H9 (cell line): ENCODE data around the gene ALDH1A1. TPM values are rescaled to one million over a fixed set of nuclear protein-coding genes. Genes with fewer than 3 reads are reported as not detected.

Source experiments
- DNase-seq: peaks from one replicate; pipeline ENCODE4 v3.0.0-alpha.2; 2017
- H2AFZ ChIP-seq: one replicate; pipeline ENCODE4 v1.6.1; 2013; ENCODE audit warnings: mild to moderate bottlenecking, low read length, control low read depth, moderate library complexity
- H2AK5ac ChIP-seq: 2 replicates; pipeline ENCODE4 v1.6.1; 2013; ENCODE audit warnings: low read length, control low read depth, mixed read lengths; ENCODE audit not compliant: insufficient read length
- H2BK120ac ChIP-seq: one replicate; pipeline ENCODE4 v1.6.1; 2013; ENCODE audit warnings: low read depth, mild to moderate bottlenecking, low read length, control low read depth, inconsistent platforms; ENCODE audit not compliant: poor library complexity, severe bottlenecking
- H2BK12ac ChIP-seq: 2 replicates; pipeline ENCODE4 v1.6.1; 2013; ENCODE audit warnings: low read length, control low read depth, mixed read lengths, low read depth; ENCODE audit not compliant: insufficient read length
- H2BK15ac ChIP-seq: 2 replicates; pipeline ENCODE4 v1.6.1; 2013; ENCODE audit warnings: low read depth, low read length, control low read depth
- H2BK20ac ChIP-seq: one replicate; pipeline ENCODE4 v1.6.1; 2013; ENCODE audit warnings: low read depth, mild to moderate bottlenecking, low read length, control low read depth, inconsistent platforms; ENCODE audit not compliant: poor library complexity, severe bottlenecking
- H2BK5ac ChIP-seq: 2 replicates; pipeline ENCODE4 v1.6.1; 2013; ENCODE audit warnings: low read length, control low read depth, mixed read lengths; ENCODE audit not compliant: insufficient read length
- H3K14ac ChIP-seq: 2 replicates; pipeline ENCODE4 v1.6.1; 2013; ENCODE audit warnings: low read length, control low read depth; ENCODE audit not compliant: insufficient read depth
- H3K18ac ChIP-seq: 2 replicates; pipeline ENCODE4 v1.6.1; 2013; ENCODE audit warnings: low read depth, mild to moderate bottlenecking, mixed read lengths, low read length, control low read depth; ENCODE audit not compliant: insufficient read length
- H3K23ac ChIP-seq: 2 replicates; pipeline ENCODE4 v1.6.1; 2013; ENCODE audit warnings: low read length, control low read depth, mixed read lengths, low read depth; ENCODE audit not compliant: insufficient read length
- H3K23me2 ChIP-seq: 2 replicates; pipeline ENCODE4 v1.6.1; 2013; ENCODE audit warnings: low read depth, mild to moderate bottlenecking, mixed read lengths, low read length, control low read depth; ENCODE audit not compliant: insufficient read length, poor library complexity, severe bottlenecking
- H3K27ac ChIP-seq: 2 replicates; pipeline ENCODE4 v1.5.1; 2013; ENCODE audit warnings: low read length, control low read depth, mixed read lengths, low read depth; ENCODE audit not compliant: insufficient read length
- H3K27me3 ChIP-seq: 2 replicates; pipeline ENCODE4 v1.6.1; 2013; ENCODE audit warnings: low read length, control low read depth, inconsistent platforms; ENCODE audit not compliant: insufficient read depth
- H3K4ac ChIP-seq: 2 replicates; pipeline ENCODE4 v1.6.1; 2013; ENCODE audit warnings: low read depth, mild to moderate bottlenecking, control low read depth, inconsistent platforms, low read length, moderate library complexity
- H3K4me1 ChIP-seq: 2 replicates; pipeline ENCODE4 v1.6.1; 2013; ENCODE audit warnings: low read length, control low read depth, inconsistent platforms; ENCODE audit not compliant: insufficient read depth
- H3K4me2 ChIP-seq: 2 replicates; pipeline ENCODE4 v1.6.1; 2013; ENCODE audit warnings: low read length, control low read depth, mixed read lengths; ENCODE audit not compliant: insufficient read length, insufficient read depth
- H3K56ac ChIP-seq: 2 replicates; pipeline ENCODE4 v1.6.1; 2013; ENCODE audit warnings: low read depth, mild to moderate bottlenecking, mixed read lengths, low read length, control low read depth; ENCODE audit not compliant: insufficient read length
- H3K79me1 ChIP-seq: 2 replicates; pipeline ENCODE4 v1.6.1; 2013; ENCODE audit warnings: low read depth, mild to moderate bottlenecking, moderate library complexity, low read length, control low read depth, inconsistent platforms; ENCODE audit not compliant: insufficient read depth, poor library complexity, severe bottlenecking
- H3K79me2 ChIP-seq: 2 replicates; pipeline ENCODE4 v1.6.1; 2013; ENCODE audit warnings: low read length, control low read depth, inconsistent platforms; ENCODE audit not compliant: insufficient read depth
- H3K9ac ChIP-seq: 2 replicates; pipeline ENCODE4 v1.6.1; 2013; ENCODE audit warnings: low read length, control low read depth, mixed read lengths; ENCODE audit not compliant: insufficient read length; ENCODE audit errors: extremely low read depth
- H3K9me3 ChIP-seq: one replicate; pipeline ENCODE4 v1.6.1; 2013; ENCODE audit warnings: low read depth, low read length, inconsistent platforms; ENCODE audit not compliant: control insufficient read depth
- H3T11ph ChIP-seq: one replicate; pipeline ENCODE4 v1.6.1; 2013; ENCODE audit warnings: mild to moderate bottlenecking, low read length, control low read depth, inconsistent platforms
- H4K20me1 ChIP-seq: one replicate; pipeline ENCODE4 v1.6.1; 2013; ENCODE audit not compliant: control insufficient read depth, insufficient read length, insufficient read depth
- H4K5ac ChIP-seq: 2 replicates; pipeline ENCODE4 v1.6.1; 2013; ENCODE audit warnings: low read depth, mild to moderate bottlenecking, mixed read lengths, low read length, control low read depth; ENCODE audit not compliant: insufficient read length
- H4K8ac ChIP-seq: replicated peaks from 2 replicates; pipeline ENCODE4 v1.6.1; 2013; ENCODE audit warnings: low read length, control low read depth, mixed read lengths, low read depth; ENCODE audit not compliant: insufficient read length
- H4K91ac ChIP-seq: 2 replicates; pipeline ENCODE4 v1.6.1; 2013; ENCODE audit warnings: low read depth, mild to moderate bottlenecking, moderate library complexity, mixed read lengths, low read length, control low read depth; ENCODE audit not compliant: insufficient read length
- H3K27ac Mint-ChIP-seq, 3 experiments: 2 replicates in 2 of 3; 3 replicates in 1 of 3; pipeline ENCODE4 v1.8.0; 2020 to 2021; ENCODE audit warnings: mixed read lengths in 3 of 3, mild to moderate bottlenecking in 1 of 3, moderate library complexity in 1 of 3
- H3K27me3 Mint-ChIP-seq: 2 replicates; pipeline ENCODE4 v1.8.0; 2021; ENCODE audit warnings: low read depth, mild to moderate bottlenecking, moderate library complexity, mixed read lengths
- H3K36me3 Mint-ChIP-seq, 3 experiments: 2 replicates in 2 of 3; 3 replicates in 1 of 3; pipeline ENCODE4 v1.8.0; 2020 to 2021; ENCODE audit warnings: low read depth in 3 of 3, mixed read lengths in 3 of 3; ENCODE audit not compliant: insufficient read depth in 1 of 3
- H3K4me1 Mint-ChIP-seq, 2 experiments: 2 replicates each; pipeline ENCODE4 v1.8.0; 2020; ENCODE audit warnings: mixed read lengths in 2 of 2
- H3K4me3 Mint-ChIP-seq, 2 experiments: 2 replicates in 1 of 2; 3 replicates in 1 of 2; pipeline ENCODE4 v1.8.0; 2020 to 2021; ENCODE audit warnings: mild to moderate bottlenecking in 2 of 2, mixed read lengths in 2 of 2, moderate library complexity in 1 of 2
- H3K9me3 Mint-ChIP-seq, 2 experiments: 2 replicates in 1 of 2; 3 replicates in 1 of 2; pipeline ENCODE4 v1.8.0; 2020; ENCODE audit warnings: mild to moderate bottlenecking in 2 of 2, mixed read lengths in 2 of 2, moderate library complexity in 1 of 2
- WGBS: extraction: QIAGEN DNeasy Blood & Tissue Kit; methylation state at CpG from one replicate; pipeline ENCODE4 v1.1.7; 2013; ENCODE audit warnings: missing lambda C conversion rate, low lambda C conversion rate, mixed read lengths; ENCODE audit not compliant: insufficient read length; ENCODE audit errors: extremely low coverage; 5-methylcytosine and 5-hydroxymethylcytosine counted together
- total RNA-seq: library from RNA; stranded (reverse); gene quantifications from 2 replicates; pipeline ENCODE4 v1.2.1, GENCODE V29; 2021
- TF ChIP-seq, protein P1 (sequence below): fragments of 200-600 bp; sonication (generic); conservative IDR thresholded peaks from 3 replicates; pipeline ENCODE4 v1.8.0; 2021; ENCODE audit warnings: antibody characterized with exemption, mild to moderate bottlenecking

The ALDH1A1 gene
- total RNA-seq, 1 experiment from 2014 or later: 1.1 TPM

DNA sequence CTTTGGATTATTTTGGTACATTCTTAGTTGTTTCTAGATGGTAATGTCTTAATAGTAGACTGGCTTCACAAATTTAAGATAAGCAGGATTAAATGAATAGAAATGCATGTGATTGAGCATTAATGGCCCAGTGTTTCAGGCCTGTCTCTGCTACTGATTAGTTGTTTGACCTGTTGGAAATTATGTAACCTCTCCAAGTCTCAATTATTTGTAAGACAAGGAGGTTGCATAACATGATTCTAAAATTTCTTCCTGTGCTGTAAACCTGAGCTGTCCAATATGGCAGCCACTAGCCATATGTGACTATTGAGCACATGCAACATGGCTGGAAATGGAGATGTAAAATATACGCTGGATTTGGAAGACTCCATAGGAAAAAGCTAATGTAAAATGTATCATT, 97.5 kb downstream of the ALDH1A1 start:
- no peak overlapping the region for H3K18ac ChIP-seq
- no peaks in the 10 kb centered on the region for H3K79me2 ChIP-seq
- H3K27me3 Mint-ChIP-seq: no peaks in the 10 kb centered on the region; the same call in 1 of the 2 replicates
- peaks cover 7 to 10% of the 10 kb centered on the region in 2 experiments for H3K9me3 Mint-ChIP-seq
- no peaks in the 10 kb centered on the region for H3K9me3 ChIP-seq
- H3K56ac ChIP-seq: no peak overlapping the region
- H4K5ac ChIP-seq: no peak overlapping the region
- no peak overlapping the region for H3T11ph ChIP-seq
- H4K20me1 ChIP-seq: no peaks in the 10 kb centered on the region
- no peak overlapping the region for H4K8ac ChIP-seq
- no peaks in the 10 kb centered on the region for H3K23me2 ChIP-seq
- H2BK12ac ChIP-seq: no peak overlapping the region
- H3K4me3 Mint-ChIP-seq: no peak overlapping the region
- no peaks in the 10 kb centered on the region for H3K27me3 ChIP-seq
- H2BK5ac ChIP-seq: no peak overlapping the region
- H3K4ac ChIP-seq: no peak overlapping the region
- H2BK15ac ChIP-seq: no peak overlapping the region
- H2AK5ac ChIP-seq: no peak overlapping the region
- no peak overlapping the region for H3K4me2 ChIP-seq
- H3K36me3 Mint-ChIP-seq: peaks cover 2 to 9% (median 2%) of the 10 kb centered on the region in 3 experiments; a peak in 4 of 7 replicates
- no peaks in the 10 kb centered on the region for H3K4me1 ChIP-seq
- peaks cover 19 to 20% of the 10 kb centered on the region in 2 experiments for H3K4me1 Mint-ChIP-seq
- no peak overlapping the region for H2AFZ ChIP-seq
- H2BK120ac ChIP-seq: no peak overlapping the region
- no peak overlapping the region for H3K14ac ChIP-seq
- no peaks in the 10 kb centered on the region for H3K79me1 ChIP-seq
- TF ChIP-seq, protein P1, sequence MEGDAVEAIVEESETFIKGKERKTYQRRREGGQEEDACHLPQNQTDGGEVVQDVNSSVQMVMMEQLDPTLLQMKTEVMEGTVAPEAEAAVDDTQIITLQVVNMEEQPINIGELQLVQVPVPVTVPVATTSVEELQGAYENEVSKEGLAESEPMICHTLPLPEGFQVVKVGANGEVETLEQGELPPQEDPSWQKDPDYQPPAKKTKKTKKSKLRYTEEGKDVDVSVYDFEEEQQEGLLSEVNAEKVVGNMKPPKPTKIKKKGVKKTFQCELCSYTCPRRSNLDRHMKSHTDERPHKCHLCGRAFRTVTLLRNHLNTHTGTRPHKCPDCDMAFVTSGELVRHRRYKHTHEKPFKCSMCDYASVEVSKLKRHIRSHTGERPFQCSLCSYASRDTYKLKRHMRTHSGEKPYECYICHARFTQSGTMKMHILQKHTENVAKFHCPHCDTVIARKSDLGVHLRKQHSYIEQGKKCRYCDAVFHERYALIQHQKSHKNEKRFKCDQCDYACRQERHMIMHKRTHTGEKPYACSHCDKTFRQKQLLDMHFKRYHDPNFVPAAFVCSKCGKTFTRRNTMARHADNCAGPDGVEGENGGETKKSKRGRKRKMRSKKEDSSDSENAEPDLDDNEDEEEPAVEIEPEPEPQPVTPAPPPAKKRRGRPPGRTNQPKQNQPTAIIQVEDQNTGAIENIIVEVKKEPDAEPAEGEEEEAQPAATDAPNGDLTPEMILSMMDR: no peak
- no CpG with 5 or more reads among the region's 1 CpG for WGBS
- no peak overlapping the region for H4K91ac ChIP-seq
- H3K9ac ChIP-seq: no peak overlapping the region
- no peak overlapping the region for H2BK20ac ChIP-seq
- no peak overlapping the region for H3K23ac ChIP-seq
- no peak overlapping the region for H3K27ac ChIP-seq
- no peak overlapping the region for H3K27ac Mint-ChIP-seq
- no peak for DNase-seq

Other genes starting within 250 kb of the ALDH1A1 start
- gene ANXA1, start 198.8 kb upstream of the ALDH1A1 start, total RNA-seq: 3.5 and 3.6 TPM in 2 replicates